Measurements from ENCODE around the gene HYAL1.
A peak's percentile ranks its signal among the peaks of the same experiment; 100 is the strongest.

HYAL1 gene

GRCh38 chr3:50303013-50303815 is at the start of gene HYAL1:
TSS of gene HYAL1 (minus strand) at chr3:50303574. CDS start at chr3:50302956, 618 bp downstream.
- DNase-seq (ENCODE audit: low spot score): no peak

DNA sequence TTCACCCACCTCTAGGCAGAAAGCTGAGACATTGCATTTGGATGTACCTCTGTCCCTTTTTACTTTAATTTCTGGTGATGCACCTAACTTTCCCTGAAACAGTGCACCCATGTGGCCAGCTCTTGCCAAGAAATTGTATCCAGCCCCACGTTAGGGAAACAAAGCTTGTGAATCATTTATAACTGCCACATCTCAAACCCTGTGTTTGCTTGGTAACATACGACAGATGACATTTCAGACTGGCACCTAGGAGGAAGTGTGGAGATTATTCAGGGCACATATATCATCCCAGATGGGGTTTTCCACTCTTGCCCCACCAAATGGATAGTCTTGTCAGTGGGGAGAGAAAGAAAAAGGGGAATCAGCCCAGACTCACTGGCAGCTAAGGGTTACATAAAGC is 49.4 kb upstream of the HYAL1 start:
- peak; percentile 82 for DNase-seq (ENCODE audit: low spot score)

DNA sequence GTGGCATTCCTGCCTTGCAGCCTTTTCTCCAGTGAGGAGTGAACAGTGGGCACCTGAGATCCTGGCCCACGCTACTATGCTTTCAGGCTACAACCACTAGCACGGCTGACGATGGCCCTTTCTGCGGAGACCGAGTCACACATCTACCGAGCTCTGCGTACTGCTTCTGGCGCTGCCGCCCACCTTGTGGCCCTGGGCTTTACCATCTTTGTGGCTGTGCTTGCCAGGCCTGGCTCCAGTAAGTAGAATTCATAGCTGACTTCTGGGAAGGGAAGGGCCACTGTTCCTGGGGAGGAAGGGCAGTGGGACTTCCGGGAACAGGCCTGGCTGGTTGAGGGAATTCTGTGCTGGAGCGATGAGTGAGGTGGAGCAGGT is 47.9 kb upstream of the HYAL1 start:
- DNase-seq (ENCODE audit: low spot score): no peak

DNA sequence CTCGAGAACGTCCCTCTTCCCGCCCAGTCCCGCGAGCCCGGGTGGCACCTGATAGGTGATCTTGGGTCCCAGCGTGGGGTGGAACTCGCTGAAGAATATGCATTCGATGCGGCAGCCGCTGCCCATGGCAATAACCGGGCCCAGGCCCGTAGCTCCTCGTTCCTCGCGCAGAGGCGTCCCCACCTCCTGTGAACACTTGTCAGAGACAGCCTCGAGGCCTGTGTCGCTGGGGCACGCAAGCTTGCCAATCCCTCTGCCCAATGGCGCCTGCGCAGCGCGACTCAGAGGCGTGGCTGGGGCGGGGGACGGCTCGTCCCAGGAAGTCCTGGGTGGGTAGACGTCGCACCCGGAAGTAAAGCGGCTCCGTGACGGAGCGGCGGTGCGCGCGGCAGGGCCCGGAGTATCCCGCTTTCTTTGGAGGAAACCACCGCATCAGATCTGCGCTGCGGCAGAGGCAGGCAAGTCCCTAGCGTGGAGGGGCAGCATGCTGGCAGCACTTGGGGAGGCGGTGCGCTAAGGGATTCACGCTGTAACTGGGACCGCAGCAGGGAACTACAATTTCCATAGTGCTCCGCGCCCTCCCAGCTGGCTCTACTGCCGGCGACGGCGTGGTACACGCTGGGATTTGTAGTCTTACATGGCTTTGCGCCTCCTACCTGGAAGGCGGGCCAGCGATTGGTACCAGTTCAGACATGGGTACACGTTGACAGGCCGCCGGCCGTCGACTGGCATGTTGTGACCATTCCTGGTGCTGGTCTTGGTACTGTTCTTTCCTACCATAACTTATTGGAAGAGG is 47.4 kb upstream of the HYAL1 start, which contains the start of the genes CYB561D2 and NPRL2:
CYB561D2 (plus strand) TSS at position 336 of the 796 bp plus-strand sequence. CDS start 572 bp downstream, outside the sequence.
NPRL2 (minus strand) TSS at position 249 of the 796 bp plus-strand sequence; CDS start at position 126, 123 bp downstream.
- DNase-seq (ENCODE audit: low spot score): peak; percentile 95

DNA sequence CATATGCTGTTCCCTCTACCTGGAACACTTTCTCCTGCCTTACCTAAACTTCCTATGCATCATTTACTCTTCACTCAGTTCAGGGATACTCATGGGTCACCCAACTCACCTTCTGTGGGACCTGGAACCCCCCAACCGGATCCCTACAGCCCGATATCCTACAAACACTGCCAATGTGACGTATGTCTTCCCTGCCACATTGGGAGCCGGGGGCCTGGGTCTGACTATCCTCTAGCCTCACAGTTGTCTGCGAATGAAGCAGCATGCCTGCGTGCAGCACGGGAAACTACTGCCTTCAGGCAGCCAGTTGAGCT is 46.8 kb upstream of the HYAL1 start:
- no peak for DNase-seq (ENCODE audit: low spot score)

DNA sequence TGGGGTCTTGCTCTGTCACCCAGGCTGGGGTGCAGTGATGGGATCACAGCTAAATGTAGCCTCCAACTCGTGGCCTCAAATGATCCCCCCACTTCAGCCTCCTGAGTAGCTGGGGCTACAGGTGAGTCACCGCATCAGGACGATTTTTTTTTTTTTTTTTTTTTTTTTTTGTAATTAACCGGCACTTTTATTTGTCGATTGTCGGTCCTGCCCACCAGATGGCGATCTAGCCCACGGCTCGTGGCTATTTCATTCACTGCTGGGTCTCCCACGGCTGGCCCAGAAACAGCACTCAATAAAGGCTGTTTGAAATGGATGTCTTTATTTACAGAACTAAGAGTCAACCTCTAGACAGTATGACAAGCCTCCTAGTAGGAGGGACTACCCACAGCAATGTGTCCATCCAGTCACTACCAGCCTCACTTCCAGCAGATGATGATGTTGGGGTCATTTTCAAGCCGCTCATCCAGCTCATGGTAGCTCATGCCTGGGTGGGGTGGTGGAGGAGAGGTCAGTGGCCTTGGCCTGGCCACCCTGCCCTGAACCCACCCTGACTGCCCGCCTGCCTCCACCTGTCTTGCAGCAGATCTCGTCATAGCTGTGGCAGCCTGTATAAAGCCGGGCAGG is 43.9 kb upstream of the HYAL1 start:
- peak; percentile 77 for DNase-seq (ENCODE audit: low spot score)

- DNase-seq (ENCODE audit: low spot score): no peak
Measured at GRCh38 chr3:50345586-50346234, 42.3 kb upstream of the HYAL1 start, which contains the start of gene ZMYND10. TSS of gene ZMYND10 (minus strand) at chr3:50345732. CDS start at chr3:50345579, 153 bp downstream.

DNA sequence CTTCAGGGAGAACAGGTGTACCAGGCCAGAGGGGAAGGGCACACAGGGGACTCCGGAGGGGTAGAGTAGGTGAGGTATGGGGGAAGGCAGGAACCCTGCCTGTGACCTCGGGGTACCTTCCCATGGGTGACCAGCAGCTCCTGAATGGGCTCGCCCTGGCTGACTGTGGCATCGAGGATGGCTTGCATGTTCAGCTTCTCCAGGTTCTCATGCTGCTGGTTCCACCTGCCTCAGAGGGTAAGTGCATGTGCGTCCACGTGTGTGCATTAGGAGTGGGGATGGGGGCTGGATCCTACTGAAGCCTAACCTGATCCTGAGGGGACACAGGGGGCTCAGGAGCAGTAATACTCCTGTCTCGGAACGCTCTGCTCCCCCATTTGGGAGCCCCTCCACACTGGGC is 41.6 kb upstream of the HYAL1 start:
- DNase-seq (ENCODE audit: low spot score): no peak

- no peak for DNase-seq (ENCODE audit: low spot score)
Measured at GRCh38 chr3:50342813-50343633, 39.6 kb upstream of the HYAL1 start.

DNA sequence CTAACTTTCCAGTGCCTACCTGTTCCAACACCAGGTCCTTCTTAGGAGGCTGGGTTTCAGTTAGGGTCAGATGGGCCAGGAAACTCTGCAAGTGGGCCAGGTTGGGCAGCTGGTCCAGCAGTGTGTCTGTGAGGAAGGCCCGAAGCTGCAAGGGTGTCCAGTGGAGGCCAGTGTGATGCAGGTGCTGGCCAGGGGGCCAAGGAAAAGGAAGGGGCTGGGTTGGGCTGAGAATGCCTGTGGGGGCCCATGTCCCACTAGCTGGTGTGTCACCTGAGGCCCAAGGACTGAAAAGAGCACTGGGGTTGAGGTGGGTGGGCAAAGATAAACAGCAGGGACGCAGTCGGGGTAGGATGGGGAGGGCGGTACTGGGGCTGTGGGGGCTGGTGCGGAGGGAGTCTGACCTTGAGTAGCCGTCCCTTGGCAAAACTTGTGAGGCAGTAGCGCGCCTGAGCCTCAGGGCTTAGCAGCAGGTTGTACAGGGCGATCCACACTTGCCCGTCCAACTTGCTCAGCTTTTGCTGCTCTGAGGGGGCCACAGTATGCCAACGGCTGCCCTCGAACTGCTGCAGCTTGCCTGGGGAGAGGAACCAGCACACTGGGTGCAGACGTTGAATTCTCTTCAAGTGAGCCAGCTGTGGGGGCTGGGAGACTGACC is 38.7 kb upstream of the HYAL1 start:
- DNase-seq (ENCODE audit: low spot score): no peak

DNA sequence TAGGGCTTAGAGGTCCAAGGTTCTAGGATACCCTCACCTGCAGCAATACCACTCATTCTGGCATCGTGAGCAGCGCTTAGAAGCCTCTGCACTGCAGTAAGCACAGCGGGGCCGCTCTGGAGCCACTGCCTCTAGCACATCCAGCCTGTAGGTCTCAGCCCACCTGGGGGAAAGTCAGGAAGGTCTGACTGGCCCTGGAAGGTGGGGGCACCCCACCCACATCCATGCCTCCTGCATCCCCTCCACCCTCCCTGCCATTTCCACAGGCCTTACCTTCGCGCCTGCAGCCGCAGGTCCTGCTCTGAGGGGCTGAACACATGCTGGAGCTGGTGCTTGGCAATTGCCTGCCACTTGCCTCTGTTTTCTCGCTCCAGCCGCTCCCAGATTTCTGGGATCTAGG is 38.2 kb upstream of the HYAL1 start:
- DNase-seq (ENCODE audit: low spot score): no peak

GRCh38 chr3:50340448-50341329 is 37.3 kb upstream of the HYAL1 start, which contains the start of gene RASSF1:
TSS of gene RASSF1 (minus strand) at chr3:50340836. CDS start at chr3:50340805, 31 bp downstream.
- no peak for DNase-seq (ENCODE audit: low spot score)

DNA sequence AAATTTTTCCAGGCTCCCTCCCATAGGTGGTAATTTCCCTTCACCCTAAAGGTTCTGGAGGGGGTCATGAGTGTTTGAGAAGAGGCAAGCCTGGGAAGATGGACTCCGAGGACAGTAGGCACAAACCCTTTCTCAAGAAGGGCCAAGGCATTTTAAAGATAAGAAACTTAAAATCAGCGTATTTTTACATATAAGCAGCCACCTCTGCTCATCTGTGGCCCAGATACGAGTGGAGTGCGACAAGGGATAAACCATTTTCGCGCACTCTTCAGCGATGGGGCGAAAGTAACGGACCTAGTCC is 36.7 kb upstream of the HYAL1 start:
- no peak for DNase-seq (ENCODE audit: low spot score)

DNA sequence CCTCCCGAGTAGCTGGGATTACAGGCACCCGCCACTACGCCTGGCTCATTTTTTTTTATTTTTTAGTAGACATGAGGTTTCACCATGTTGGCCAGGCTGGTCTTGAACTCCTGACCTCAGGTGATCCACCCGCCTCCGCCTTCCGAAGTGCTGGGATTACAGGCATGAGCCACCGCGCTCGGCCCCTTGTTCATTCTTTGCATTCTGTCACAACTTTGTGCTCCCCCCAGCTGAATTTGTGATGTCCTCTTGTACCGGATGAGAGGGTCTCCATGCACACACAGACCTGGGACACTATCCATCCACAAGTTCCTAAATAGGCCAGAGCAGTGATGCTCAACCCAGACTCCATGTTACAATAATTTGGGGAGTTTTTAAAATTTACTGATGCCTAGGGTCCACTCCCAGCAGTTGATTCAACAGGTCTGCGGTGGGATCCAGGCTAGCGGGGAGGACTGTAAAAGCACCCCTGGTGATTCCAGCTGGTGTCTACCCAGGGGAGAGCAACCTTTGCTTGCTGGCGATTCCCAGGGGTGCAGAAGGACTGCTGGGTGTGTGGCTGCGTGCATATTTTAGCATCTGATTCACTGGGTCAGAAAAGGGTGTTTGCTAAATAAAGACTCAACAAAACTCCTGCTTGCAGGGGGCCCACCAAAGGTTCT is 36.2 kb upstream of the HYAL1 start:
- no peak for DNase-seq (ENCODE audit: low spot score)

DNA sequence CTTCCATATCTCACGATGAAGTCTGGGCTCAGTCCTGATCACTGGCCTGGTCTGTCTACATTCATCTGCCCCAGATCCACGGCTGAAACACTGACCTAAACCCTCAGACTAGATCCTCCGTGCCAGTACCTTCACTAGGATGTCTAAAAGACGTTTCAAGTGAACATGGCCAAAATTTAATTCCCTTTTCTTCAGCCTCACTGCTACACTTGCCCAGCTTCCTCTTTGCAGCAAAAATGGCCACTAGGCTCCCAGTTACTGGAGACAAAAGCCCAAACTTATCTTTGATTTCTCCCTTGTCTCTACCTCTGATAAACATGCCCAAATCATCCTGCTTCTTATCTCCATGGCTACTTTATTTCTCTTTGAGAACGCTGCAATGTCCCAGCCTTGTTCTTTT is 35.6 kb upstream of the HYAL1 start:
- no peak for DNase-seq (ENCODE audit: low spot score)

GRCh38 chr3:50337175-50337861 is 33.9 kb upstream of the HYAL1 start:
- peak; percentile 99 for DNase-seq (ENCODE audit: low spot score)

- peak; percentile 62 for DNase-seq (ENCODE audit: low spot score)
Measured at GRCh38 chr3:50336452-50337174, 33.2 kb upstream of the HYAL1 start.
